ENCODE data around the gene B3GNT9.
A peak's percentile ranks its signal among the peaks of the same experiment; 100 is the strongest.

B3GNT9 gene

GRCh38 chr16:67191411-67191994, 40.7 kb upstream of the B3GNT9 start:
- H3K27me3 ChIP-seq (ENCODE audit: low read depth) = no peaks in the 10 kb centered on the region
- peaks cover 41% of the 10 kb centered on the region for H3K36me3 ChIP-seq (replicated peaks)
- H3K4me3 ChIP-seq = peak overlapping the region; percentile 98
- peaks cover 11% of the 10 kb centered on the region for H3K4me1 ChIP-seq
- in situ Hi-C loops (cut with MboI; ENCODE audit: low sequenced_read_pairs) = no loop called here
- H3K9me3 ChIP-seq = no peaks in the 10 kb centered on the region
- no peak for DNase-seq (ENCODE audit: low spot score in 2 of 2)

- H3K9me3 ChIP-seq = no peaks in the 10 kb centered on the region
- H3K27me3 ChIP-seq (ENCODE audit: low read depth) = no peaks in the 10 kb centered on the region
- H3K36me3 ChIP-seq (replicated peaks) = peaks cover 33% of the 10 kb centered on the region
- in situ Hi-C loops (cut with MboI; ENCODE audit: low sequenced_read_pairs) = no loop called here
- DNase-seq (ENCODE audit: low spot score in 2 of 2) = no peak
- peaks cover 12% of the 10 kb centered on the region for H3K4me1 ChIP-seq
- H3K4me3 ChIP-seq = no peak overlapping the region; the same call in 1 of the 2 replicates
Measured at GRCh38 chr16:67190448-67191399, 39.9 kb upstream of the B3GNT9 start.

DNA sequence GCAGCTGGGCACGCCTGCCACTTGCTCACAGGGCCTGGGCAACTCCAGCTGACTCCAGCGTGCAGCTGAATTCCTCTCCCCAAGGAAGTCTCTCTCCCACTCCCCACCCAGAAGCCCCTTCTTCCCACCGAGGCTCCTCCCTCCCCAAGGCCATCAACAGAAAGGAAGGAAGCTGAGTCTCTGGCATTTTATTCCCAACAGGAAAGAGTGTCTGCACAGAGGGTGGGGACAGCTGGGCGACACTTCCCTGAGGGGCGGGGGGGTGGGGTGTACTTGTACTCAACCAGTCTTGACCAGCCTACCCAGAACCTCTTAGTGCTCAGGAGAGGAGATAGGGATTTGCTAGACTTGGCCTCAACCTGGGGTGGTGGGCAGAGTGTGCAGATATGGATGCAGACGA, 39.2 kb upstream of the B3GNT9 start, which contains the start of gene EXOC3L1:
EXOC3L1 (minus strand) TSS at position 96 of the 400 bp plus-strand sequence. CDS start 460 bp downstream, outside the sequence.
- Histone ChIP-seq H3K4me1 (peaks cover 13% of the 10 kb centered on the region), H3K36me3 (replicated peaks) (peaks cover 26% of the 10 kb centered on the region), H3K9me3 (no peaks in the 10 kb centered on the region), H3K4me3 (no peak within 1 kb of the TSS), H3K27me3 (ENCODE audit: low read depth) (no peaks in the 10 kb centered on the region)
- no peak for DNase-seq (ENCODE audit: low spot score in 2 of 2)
- in situ Hi-C loops (cut with MboI; ENCODE audit: low sequenced_read_pairs) = no loop called here

DNA sequence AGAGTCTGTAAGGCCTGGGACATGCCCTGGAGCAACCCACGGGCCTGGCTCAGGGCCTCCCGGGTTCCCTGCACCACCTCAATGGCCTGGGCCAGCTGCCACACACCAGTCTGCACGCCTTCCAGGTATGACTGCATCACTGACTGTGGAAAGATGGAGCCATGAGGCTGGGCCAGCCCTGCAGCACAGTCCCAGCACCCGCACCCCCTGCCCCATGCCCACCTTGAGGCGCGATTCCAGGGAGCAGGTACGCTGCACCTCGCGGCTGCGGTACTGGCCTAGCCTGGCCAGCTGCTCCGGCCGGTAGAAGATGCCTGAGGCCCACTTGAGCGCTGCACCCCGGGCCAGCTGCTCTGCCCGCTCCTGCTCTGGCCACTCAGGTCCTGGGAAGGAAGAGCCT, 38.0 kb upstream of the B3GNT9 start:
- Histone ChIP-seq H3K36me3 (replicated peaks) (peaks cover 14% of the 10 kb centered on the region), H3K27me3 (ENCODE audit: low read depth) (no peaks in the 10 kb centered on the region), H3K4me1 (peaks cover 17% of the 10 kb centered on the region), H3K9me3 (no peaks in the 10 kb centered on the region), H3K4me3 (no peak overlapping the region)
- in situ Hi-C loops (cut with MboI; ENCODE audit: low sequenced_read_pairs) = no loop called here
- DNase-seq (ENCODE audit: low spot score in 2 of 2) = no peak

DNA sequence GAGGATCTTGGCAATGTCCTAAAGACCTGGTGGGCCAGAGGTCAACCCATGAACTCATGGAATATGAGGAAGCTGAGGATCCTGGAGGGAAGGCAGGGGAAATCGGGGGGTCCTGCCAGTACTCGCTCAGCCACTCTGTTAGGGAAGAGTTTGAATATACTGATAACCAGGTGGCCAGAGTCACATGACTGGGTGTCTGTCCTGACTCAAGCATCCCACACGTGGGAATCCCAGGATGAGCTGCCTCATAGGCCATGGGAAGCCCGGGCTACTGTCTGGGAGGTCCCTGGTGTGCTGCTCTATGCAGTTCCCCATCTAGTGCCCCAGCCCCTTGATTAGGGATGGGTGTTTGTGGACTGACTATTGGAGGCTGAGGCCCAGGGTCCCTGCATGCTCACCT, 37.5 kb upstream of the B3GNT9 start:
- in situ Hi-C loops (cut with MboI; ENCODE audit: low sequenced_read_pairs) = no loop called here
- DNase-seq (ENCODE audit: low spot score in 2 of 2) = no peak
- Histone ChIP-seq H3K27me3 (ENCODE audit: low read depth) (no peaks in the 10 kb centered on the region), H3K4me1 (peaks cover 13% of the 10 kb centered on the region), H3K9me3 (no peaks in the 10 kb centered on the region), H3K4me3 (no peak overlapping the region), H3K36me3 (replicated peaks) (peaks cover 9% of the 10 kb centered on the region)

DNA sequence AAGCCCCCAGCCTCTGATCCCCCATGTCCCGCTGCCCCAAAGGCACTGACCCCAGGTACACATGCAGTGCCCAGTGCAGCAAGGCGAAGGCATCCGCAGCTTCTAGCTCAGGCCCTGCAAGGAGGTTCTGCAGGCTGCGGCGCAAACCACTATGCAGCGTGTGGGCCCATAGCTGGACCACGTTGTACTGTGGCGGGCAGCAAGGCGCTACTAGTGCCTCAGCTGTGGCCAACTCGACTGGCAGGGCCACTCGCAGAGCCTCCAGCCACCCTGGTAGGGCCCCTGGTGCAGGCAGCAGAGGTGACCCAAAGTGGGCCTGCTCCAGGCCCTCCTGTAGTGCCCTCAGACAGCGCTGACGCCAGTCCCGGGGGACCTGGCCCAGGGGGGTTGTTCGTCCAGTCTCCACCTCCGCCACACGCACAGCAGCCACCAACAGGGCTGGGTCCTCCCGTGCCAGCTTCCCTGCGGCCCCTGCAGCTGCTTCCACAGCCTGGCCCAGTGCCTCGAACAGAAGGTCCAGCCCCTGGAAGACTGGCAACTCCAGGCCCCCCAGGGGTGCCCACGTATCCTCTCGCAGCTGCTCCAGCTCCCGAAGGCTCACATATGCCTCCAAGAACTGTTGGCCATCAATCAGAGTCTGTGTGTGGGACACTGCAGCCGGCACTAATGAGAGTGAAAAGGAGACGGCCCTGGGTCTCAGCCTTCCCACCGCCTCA, 36.5 kb upstream of the B3GNT9 start:
- Histone ChIP-seq H3K9me3 (no peaks in the 10 kb centered on the region), H3K36me3 (replicated peaks) (peaks cover 3% of the 10 kb centered on the region; the same call in 1 of the 2 replicates), H3K27me3 (ENCODE audit: low read depth) (no peaks in the 10 kb centered on the region), H3K4me3 (no peak overlapping the region), H3K4me1 (peaks cover 8% of the 10 kb centered on the region)
- in situ Hi-C loops (cut with MboI; ENCODE audit: low sequenced_read_pairs) = no loop called here
- no peak for DNase-seq (ENCODE audit: low spot score in 2 of 2)

- H3K27me3 ChIP-seq (ENCODE audit: low read depth) = no peaks in the 10 kb centered on the region
- H3K4me1 ChIP-seq = peaks cover 6% of the 10 kb centered on the region; the same call in 1 of the 2 replicates
- in situ Hi-C loops (cut with MboI; ENCODE audit: low sequenced_read_pairs) = no loop called here
- H3K36me3 ChIP-seq (replicated peaks) = no peaks in the 10 kb centered on the region
- no peak overlapping the region for H3K4me3 ChIP-seq
- H3K9me3 ChIP-seq = no peaks in the 10 kb centered on the region
- no peak for DNase-seq (ENCODE audit: low spot score in 2 of 2)
Measured at GRCh38 chr16:67186550-67186950, 35.8 kb upstream of the B3GNT9 start.

GRCh38 chr16:67185651-67186134, 34.9 kb upstream of the B3GNT9 start:
- no peaks in the 10 kb centered on the region for H3K36me3 ChIP-seq (replicated peaks)
- peaks cover 6% of the 10 kb centered on the region; the same call in 1 of the 2 replicates for H3K4me1 ChIP-seq
- in situ Hi-C loops (cut with MboI; ENCODE audit: low sequenced_read_pairs) = no loop called here

DNA sequence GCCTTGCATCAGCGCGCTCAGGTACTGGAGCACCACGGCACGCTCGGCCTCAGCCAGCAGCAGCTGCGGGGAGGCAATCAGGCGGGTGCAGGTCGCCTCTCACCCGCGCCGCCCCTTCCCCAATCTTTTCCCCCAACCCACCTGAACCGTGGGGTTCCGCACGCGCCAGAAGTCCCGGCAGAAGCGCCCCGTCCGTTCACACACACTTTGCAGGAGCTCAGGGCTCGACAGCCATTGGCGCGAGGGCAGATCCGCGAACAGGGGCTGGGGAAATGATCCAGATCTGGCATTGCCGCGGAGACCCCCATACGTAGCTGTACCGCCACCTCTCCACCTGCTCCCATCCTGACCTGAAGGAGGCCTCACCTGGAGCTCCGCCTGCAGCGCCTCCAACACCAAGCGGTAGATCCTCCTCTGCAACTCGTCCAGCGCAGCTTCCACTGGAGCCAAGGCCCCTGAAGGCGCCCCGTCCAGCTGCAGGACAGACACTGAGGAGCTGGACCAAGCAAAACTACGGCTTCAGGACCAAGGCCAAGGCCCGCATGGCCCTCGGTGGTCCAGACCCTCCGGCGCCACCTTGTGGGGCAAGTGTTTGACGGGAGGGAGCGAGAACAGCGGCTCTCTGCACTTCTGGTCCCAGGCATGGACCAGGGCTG, 34.3 kb upstream of the B3GNT9 start:
- no peak overlapping the region for H3K4me3 ChIP-seq

More at GRCh38 chr16:67185651-67186134, 34.9 kb upstream of the B3GNT9 start:
- DNase-seq (ENCODE audit: low spot score in 2 of 2) = no peak
- no peaks in the 10 kb centered on the region for H3K27me3 ChIP-seq (ENCODE audit: low read depth)
- no peaks in the 10 kb centered on the region for H3K9me3 ChIP-seq
- no peak overlapping the region for H3K4me3 ChIP-seq

GRCh38 chr16:67184453-67184994, 33.7 kb upstream of the B3GNT9 start:
- DNase-seq (ENCODE audit: low spot score in 2 of 2) = no peak
- Histone ChIP-seq H3K4me1 (peaks cover 6% of the 10 kb centered on the region; the same call in 1 of the 2 replicates), H3K27me3 (ENCODE audit: low read depth) (no peaks in the 10 kb centered on the region), H3K36me3 (replicated peaks) (no peaks in the 10 kb centered on the region), H3K4me3 (peak overlapping the region; percentile 92), H3K9me3 (no peaks in the 10 kb centered on the region)
- in situ Hi-C loops (cut with MboI; ENCODE audit: low sequenced_read_pairs) = no loop called here

More for the DNA sequence above, 34.3 kb upstream of the B3GNT9 start:
- in situ Hi-C loops (cut with MboI; ENCODE audit: low sequenced_read_pairs) = no loop called here
- peak; percentile 82 to 96 for DNase-seq (ENCODE audit: low spot score in 2 of 2)
- no peaks in the 10 kb centered on the region for H3K9me3 ChIP-seq
- peaks cover 6% of the 10 kb centered on the region; the same call in 1 of the 2 replicates for H3K4me1 ChIP-seq
- H3K27me3 ChIP-seq (ENCODE audit: low read depth) = no peaks in the 10 kb centered on the region
- no peaks in the 10 kb centered on the region for H3K36me3 ChIP-seq (replicated peaks)

DNA sequence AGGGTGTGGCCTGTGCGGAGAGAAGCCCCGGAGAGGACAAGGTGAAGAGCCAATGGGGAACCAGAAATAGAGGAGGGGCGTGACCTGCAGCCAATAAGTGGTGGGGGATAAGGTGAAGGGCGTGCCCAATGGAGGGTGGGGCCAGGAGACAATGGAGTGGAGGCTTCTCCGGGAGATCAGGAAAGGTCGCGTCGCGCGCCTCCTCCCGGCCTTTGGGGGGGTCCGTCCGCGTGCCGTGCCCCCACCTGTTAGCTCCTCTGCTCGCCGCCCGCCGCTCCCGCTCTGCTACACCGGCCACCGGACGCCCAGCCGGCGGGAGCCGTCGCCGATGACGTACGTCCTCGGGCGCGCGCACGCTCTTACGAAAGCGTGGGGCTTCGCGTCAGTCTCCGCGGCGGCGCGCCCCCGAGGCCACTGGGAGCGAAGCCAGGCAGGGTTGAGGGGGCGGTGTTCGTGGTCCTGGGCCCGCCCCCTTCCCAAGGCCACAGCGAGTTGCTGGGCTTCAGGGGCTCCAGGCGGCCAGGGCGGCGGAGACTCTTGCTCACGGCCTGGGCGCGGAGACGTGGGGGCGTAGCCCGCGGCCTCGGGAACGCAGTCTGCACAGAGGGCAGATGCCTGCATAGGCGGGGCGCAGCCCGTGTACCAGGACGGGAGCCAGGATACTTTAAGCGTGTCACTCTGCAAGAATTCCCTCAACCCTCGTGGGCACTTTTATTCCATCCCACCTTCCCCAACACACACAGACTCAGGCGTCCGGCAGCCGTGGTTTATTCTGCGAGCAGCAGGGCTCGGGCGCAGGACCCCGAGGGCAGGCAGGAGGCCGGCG, 33.0 kb upstream of the B3GNT9 start, which contains the start of gene MATCAP1:
MATCAP1 (minus strand) TSS at position 337 of the 826 bp plus-strand sequence. CDS start 3,353 bp downstream, outside the sequence.
- peak; percentile 99 for DNase-seq (ENCODE audit: low spot score in 2 of 2)
- in situ Hi-C loops (cut with MboI; ENCODE audit: low sequenced_read_pairs) = no loop called here
- Histone ChIP-seq H3K27me3 (ENCODE audit: low read depth) (no peaks in the 10 kb centered on the region), H3K4me3 (peak within 1 kb of the TSS; percentile 92), H3K36me3 (replicated peaks) (no peaks in the 10 kb centered on the region), H3K4me1 (peaks cover 6% of the 10 kb centered on the region; the same call in 1 of the 2 replicates), H3K9me3 (no peaks in the 10 kb centered on the region)

DNA sequence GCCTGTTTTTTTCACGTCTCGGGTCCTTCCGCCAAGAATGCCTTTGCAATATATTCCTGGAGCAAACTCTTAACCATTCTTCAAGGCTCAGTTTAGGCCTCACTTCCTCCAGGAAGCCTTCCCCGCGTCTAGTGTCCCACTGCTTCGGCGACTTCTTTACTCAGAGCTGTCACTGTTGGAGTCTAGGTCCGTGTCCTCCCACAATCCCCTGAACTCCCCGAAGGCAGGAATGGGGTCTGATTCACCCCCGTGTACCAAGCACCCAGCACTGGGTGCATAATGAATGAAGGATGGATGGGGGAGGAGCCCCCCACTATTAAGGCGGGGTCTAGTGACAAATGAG, 32.5 kb upstream of the B3GNT9 start:
- in situ Hi-C loops (cut with MboI; ENCODE audit: low sequenced_read_pairs) = no loop called here
- H3K4me1 ChIP-seq = peaks cover 6% of the 10 kb centered on the region; the same call in 1 of the 2 replicates
- DNase-seq (ENCODE audit: low spot score in 2 of 2) = no peak
- no peaks in the 10 kb centered on the region for H3K36me3 ChIP-seq (replicated peaks)
- H3K4me3 ChIP-seq = peak overlapping the region; percentile 92
- H3K27me3 ChIP-seq (ENCODE audit: low read depth) = no peaks in the 10 kb centered on the region
- H3K9me3 ChIP-seq = no peaks in the 10 kb centered on the region
